Heart left ventricle (tissue), 16 donors: ENCODE data around the gene PRKAG2. TPM values are rescaled to one million over a fixed set of nuclear protein-coding genes. Genes with fewer than 3 reads are reported as not detected.
A peak's percentile ranks its signal among the peaks of the same experiment; 100 is the strongest.

Experiments
- ATAC-seq, 4 donors: fragments of 200-7000 bp; cut with Tn5 transposase; one replicate each; pipeline ENCODE4 v1.9.1; 2020 to 2022; ENCODE audit warnings: moderate library complexity in 4 of 4, mild to moderate bottlenecking in 3 of 4, moderate number of reproducible peaks in 1 of 4
- DNase-seq, 5 donors: peaks; one replicate each; pipeline ENCODE4 v3.0.0-alpha.2; 2020
- H3K27ac ChIP-seq, 12 donors: fragments of 200-600 bp; sonication (generic) in 4 of 12; one replicate each; pipeline versions ENCODE4 v1.5.0 to v1.8.0; 2016 to 2022; ENCODE audit warnings: mild to moderate bottlenecking in 2 of 12
- H3K27me3 ChIP-seq, 9 donors: fragments of 200-600 bp; sonication (generic) in 2 of 9; one replicate each; pipeline versions ENCODE4 v1.5.1 to v1.8.0; 2016 to 2022; ENCODE audit warnings: mild to moderate bottlenecking in 3 of 9
- H3K36me3 ChIP-seq, 9 donors: fragments of 200-600 bp; sonication (generic) in 2 of 9; one replicate each; pipeline versions ENCODE4 v1.5.0 to v1.8.0; 2018 to 2022; ENCODE audit warnings: mild to moderate bottlenecking in 2 of 9
- H3K4me1 ChIP-seq, 12 donors: fragments of 200-600 bp; sonication (generic) in 4 of 12; one replicate each; pipeline versions ENCODE4 v1.5.0 to v1.8.0; 2016 to 2022; ENCODE audit warnings: mild to moderate bottlenecking in 3 of 12
- H3K4me3 ChIP-seq, 12 donors: fragments of 200-600 bp; sonication (generic) in 4 of 12; one replicate each; pipeline versions ENCODE4 v1.5.0 to v1.8.0; 2017 to 2022; ENCODE audit warnings: mild to moderate bottlenecking in 9 of 12, moderate library complexity in 4 of 12
- H3K9me3 ChIP-seq, 12 donors: fragments of 200-600 bp; sonication (generic) in 4 of 12; one replicate each; pipeline versions ENCODE4 v1.5.0 to v1.8.0; 2016 to 2022; ENCODE audit warnings: mild to moderate bottlenecking in 1 of 12
- POLR2A ChIP-seq, 2 donors: fragments of 450-650 bp; IDR thresholded peaks; one replicate each; pipeline ENCODE4 v1.6.1; 2017; ENCODE audit warnings: antibody characterized with exemption in 2 of 2, mild to moderate bottlenecking in 2 of 2, moderate library complexity in 2 of 2
- WGBS, 4 donors: extraction: QIAGEN DNeasy Blood & Tissue Kit in 2 of 4; methylation state at CpG; one replicate each; pipeline versions ENCODE4 v1.1.5 to v1.1.7; 2013 to 2018; 5-methylcytosine and 5-hydroxymethylcytosine counted together
- intact Hi-C, 10 donors: fragments of 100-400 bp; cut with DNase I; formaldehyde crosslinking; loops; one replicate each; pipeline versions ENCODE4 v1.11.1 to v1.14.2; 2022
- polyA plus RNA-seq, 2 donors: library from polyadenylated mRNA; stranded (reverse); fragments of 200-250 nt; gene quantifications; one replicate each; pipeline ENCODE4 v1.2.3, GENCODE V29; 2013
- total RNA-seq, 9 donors: library from RNA; depleted of rRNA in 2 of 9; stranded (reverse); fragments of >200 nt in 2 of 9; fragmentation: NEBNext Ultra II Directional in 3 of 9; extraction: Animal tissue kit (Norgen Biotek cat#: 25700) in 3 of 9; gene quantifications; one replicate each; pipeline versions ENCODE4 v1.1.0 to v1.2.4, GENCODE V29; 2016 to 2023
- TF ChIP-seq, protein P1 (sequence below), 12 donors: fragments of 200-600 bp; sonication (generic) in 4 of 12; IDR thresholded peaks; one replicate each; pipeline versions ENCODE4 v1.5.0 to v1.8.0; 2018 to 2022; ENCODE audit warnings: antibody characterized with exemption in 12 of 12, mild to moderate bottlenecking in 5 of 12
- donor health status: ischemic (EF 13 %, LVEDD 7.1; RV severe dilation, severe dysfunction).
- donor health status: healthy with polysubstance abuse.
- donor health status: DM: no; HTN: yes; CAD: no.
- donor health status: DM: no; HTN: no; CAD: no.
- donor health status: ischemic (EF 25% LVEDD 6.9; RV normal size, moderate dysfunction).
- donor health status: ischemic (EF 25% LVEDD 5.7; RV mildly dilated, moderate dysfunction).
- donor health status: healthy.
- donor health status: DM: yes; HTN: yes; CAD: no.
- donor health status: ischemic (EF 35%, LVEDD 5.7; RV mildly dilated, moderate dysfunction).
- donor health status: nonischemic (EF 11% LVEDD 7.7; RV severe dilation, severe dysfunction).
- donor health status: DM: yes; HTN: yes; CAD: no.
- donor health status: PGD.
- donor health status: ischemic (EF 29% LVEDD 5.4; RV normal size, mild dysfunction).
- donor health status: nonischemic (EF 23%, LVEDD 6.1; RV moderate dilation, normal function).

PRKAG2 gene
- total and polyA plus RNA-seq, 11 donors, result 50.2 to 179 (median 108) TPM

DNA sequence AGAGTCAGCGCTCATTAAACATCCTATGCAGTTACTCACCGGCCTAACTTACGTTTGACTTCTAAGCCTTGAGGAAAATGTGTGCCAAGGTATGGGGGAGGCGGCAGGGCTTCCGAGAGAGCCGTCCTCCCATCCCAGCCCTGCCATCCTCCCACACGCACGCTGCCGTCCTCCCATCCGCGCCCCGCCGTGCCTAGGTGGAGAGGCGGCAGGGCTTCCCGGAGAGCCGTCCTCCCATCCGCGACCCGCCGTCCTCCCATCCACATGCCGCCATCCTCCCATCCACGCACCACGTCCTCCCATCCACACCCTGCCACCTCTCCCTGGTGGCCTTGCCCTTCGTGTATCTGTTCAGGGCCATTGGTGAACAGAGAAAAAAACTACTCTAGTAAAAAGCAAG lies 162.7 kb downstream of the PRKAG2 start:
- peak overlapping the region in 1 of 12 donors; percentile 88 for H3K27ac ChIP-seq
- peaks cover 0 to 54% (median 20%) of the 10 kb centered on the region in 12 donors for H3K4me1 ChIP-seq
- TF ChIP-seq, protein P1, sequence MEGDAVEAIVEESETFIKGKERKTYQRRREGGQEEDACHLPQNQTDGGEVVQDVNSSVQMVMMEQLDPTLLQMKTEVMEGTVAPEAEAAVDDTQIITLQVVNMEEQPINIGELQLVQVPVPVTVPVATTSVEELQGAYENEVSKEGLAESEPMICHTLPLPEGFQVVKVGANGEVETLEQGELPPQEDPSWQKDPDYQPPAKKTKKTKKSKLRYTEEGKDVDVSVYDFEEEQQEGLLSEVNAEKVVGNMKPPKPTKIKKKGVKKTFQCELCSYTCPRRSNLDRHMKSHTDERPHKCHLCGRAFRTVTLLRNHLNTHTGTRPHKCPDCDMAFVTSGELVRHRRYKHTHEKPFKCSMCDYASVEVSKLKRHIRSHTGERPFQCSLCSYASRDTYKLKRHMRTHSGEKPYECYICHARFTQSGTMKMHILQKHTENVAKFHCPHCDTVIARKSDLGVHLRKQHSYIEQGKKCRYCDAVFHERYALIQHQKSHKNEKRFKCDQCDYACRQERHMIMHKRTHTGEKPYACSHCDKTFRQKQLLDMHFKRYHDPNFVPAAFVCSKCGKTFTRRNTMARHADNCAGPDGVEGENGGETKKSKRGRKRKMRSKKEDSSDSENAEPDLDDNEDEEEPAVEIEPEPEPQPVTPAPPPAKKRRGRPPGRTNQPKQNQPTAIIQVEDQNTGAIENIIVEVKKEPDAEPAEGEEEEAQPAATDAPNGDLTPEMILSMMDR (IDR thresholded peaks at IDR 0.05), result no peak
- TF ChIP-seq POLR2A (IDR thresholded peaks at IDR 0.05), result no peak

DNA sequence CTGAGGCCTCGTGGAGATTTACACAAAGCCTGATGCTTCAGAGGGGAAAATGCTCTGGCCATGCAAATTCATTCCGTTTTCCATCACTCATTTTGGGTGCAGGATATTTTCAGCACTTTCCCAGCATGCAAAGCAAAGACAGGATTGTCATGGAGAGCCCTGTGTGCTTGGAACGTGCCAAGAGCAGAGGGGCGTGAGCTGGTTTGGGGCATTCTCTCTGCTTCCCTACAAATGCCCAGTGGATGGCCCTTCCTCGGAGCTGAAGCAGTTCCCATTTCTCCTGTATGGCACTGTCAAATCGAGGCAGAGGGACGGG lies 164.1 kb downstream of the PRKAG2 start:
- Histone ChIP-seq H3K27ac (peak overlapping the region in 10 of 12 donors; percentile 47 to 88 (median 67)), H3K4me1 (peaks cover 0 to 54% (median 19%) of the 10 kb centered on the region in 12 donors), H3K27me3 (no peaks in the 10 kb centered on the region), H3K4me3 (no peak overlapping the region), H3K9me3 (no peaks in the 10 kb centered on the region), H3K36me3 (no peaks in the 10 kb centered on the region)
- ATAC-seq, result no peak
- TF ChIP-seq, protein P1 (IDR thresholded peaks at IDR 0.05), result no peak
- TF ChIP-seq POLR2A (IDR thresholded peaks at IDR 0.05), result no peak
- intact Hi-C loops, result no loop called here
- WGBS, 4 donors, result 41 to 61% (median 55%) methylated on average over 7 of the region's 7 CpGs
- DNase-seq, result no peak

More for the DNA sequence above, 162.7 kb downstream of the PRKAG2 start:
- Histone ChIP-seq H3K4me3 (no peak overlapping the region), H3K9me3 (no peaks in the 10 kb centered on the region), H3K27me3 (no peaks in the 10 kb centered on the region), H3K36me3 (no peaks in the 10 kb centered on the region)
- ATAC-seq (no peak), DNase-seq (peak in 1 of 5 donors; percentile 55)
- 87 to 92% (median 90%) methylated on average over 22 to 24 of the region's 24 CpGs for WGBS, 4 donors
- intact Hi-C loops, result no loop called here

DNA sequence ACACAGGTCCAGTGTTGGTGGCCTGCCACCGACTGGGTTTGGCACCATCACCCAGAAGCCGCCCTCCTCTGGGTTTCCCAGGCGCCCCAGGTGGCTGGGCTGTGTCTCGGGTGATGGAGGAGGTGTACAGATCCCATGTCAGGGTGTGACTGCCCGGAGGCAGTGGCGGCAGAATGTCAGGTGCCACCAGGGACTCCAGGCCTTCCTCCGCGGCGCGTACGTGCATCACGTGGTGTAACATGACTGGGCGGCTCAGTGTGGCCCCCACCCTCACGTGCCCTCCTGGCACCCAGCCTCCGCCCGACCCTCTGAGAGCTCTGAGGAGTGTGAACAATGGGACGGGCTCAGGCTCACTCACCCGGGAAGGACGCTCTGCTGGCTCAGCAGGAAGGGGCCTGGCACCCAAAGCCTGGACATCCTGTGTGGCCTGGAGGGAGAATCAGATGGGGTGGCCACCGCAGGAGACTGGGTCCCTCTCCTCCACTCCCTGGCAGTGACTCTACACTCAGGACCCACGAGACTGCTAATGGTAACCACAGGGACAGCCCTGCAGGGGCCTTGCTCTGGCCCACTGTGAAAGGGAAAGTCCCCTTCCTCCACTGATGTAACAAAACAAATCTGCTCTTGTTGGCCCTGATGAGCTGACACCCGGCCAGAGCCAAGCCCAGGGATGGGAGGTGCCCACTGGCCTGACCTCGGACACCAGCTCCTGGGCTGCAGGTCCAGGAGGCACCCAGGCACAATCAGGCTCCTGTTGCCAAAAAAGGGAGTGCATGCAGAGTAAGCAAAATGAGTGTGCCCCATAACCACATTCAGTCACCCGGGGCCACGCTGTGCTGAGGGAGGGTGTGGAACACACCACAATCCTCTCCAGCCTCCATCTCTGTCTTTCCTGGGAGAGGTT lies 164.8 kb downstream of the PRKAG2 start:
- Histone ChIP-seq H3K27ac (peak overlapping the region in 11 of 12 donors; percentile 44 to 88 (median 65)), H3K27me3 (no peaks in the 10 kb centered on the region), H3K4me1 (peaks cover 0 to 56% (median 19%) of the 10 kb centered on the region in 12 donors), H3K36me3 (no peaks in the 10 kb centered on the region), H3K4me3 (no peak overlapping the region), H3K9me3 (no peaks in the 10 kb centered on the region)
- intact Hi-C loops, result no loop called here
- ATAC-seq (peak; percentile 14 to 49 (median 21)), DNase-seq (peak in 1 of 5 donors; percentile 39)
- WGBS, 4 donors, result 25 to 65% (median 53%) methylated on average over 18 to 25 of the region's 25 CpGs
- TF ChIP-seq POLR2A (IDR thresholded peaks at IDR 0.05), result no peak
- TF ChIP-seq, protein P1 (IDR thresholded peaks at IDR 0.05), result no peak

DNA sequence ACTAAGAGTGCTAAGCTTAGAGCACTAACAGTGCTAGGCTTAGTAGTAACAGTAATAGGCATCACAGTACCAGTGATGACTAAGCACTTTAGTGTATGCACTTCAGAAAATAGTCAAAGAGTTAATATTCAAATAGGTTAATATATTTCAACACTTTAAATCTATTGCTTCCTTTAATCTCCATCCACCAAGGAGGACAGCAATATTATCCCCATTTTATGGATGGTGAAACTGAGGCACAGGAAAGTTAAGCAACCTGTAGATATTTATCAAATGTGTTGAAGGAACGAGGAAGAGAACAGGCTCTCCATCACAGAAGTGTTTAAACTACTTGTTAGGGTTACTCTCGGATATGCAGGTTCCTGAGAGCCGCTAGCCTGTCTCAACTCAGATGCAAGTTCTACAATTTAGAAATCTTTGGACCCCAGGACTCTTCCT lies 165.5 kb downstream of the PRKAG2 start:
- ATAC-seq (no peak), DNase-seq (no peak)
- H3K27ac ChIP-seq, result peak overlapping the region in 11 of 12 donors; percentile 44 to 88 (median 65)
- no peak for TF ChIP-seq POLR2A (IDR thresholded peaks at IDR 0.05)
- TF ChIP-seq, protein P1 (IDR thresholded peaks at IDR 0.05), result no peak
- intact Hi-C loops, result no loop called here
- H3K9me3 ChIP-seq, result no peaks in the 10 kb centered on the region
- H3K27me3 ChIP-seq, result no peaks in the 10 kb centered on the region
- no peaks in the 10 kb centered on the region for H3K36me3 ChIP-seq
- peaks cover 0 to 56% (median 19%) of the 10 kb centered on the region in 12 donors for H3K4me1 ChIP-seq
- 78 to 93% (median 88%) methylated on average over 3 of the region's 3 CpGs for WGBS, 4 donors
- H3K4me3 ChIP-seq, result no peak overlapping the region
